HepG2 (cell line): ENCODE data around the gene TMEM258. TPM values are rescaled to one million over a fixed set of nuclear protein-coding genes. Genes with fewer than 3 reads are reported as not detected.
A peak's percentile ranks its signal among the peaks of the same experiment; 100 is the strongest.

Experiments used
- DMTF1 ChIP-seq: sonication (generic); formaldehyde crosslinking; IDR thresholded peaks from 2 replicates; pipeline ENCODE4 v1.4.0; 2020; ENCODE audit warnings: mild to moderate bottlenecking, missing genetic modification reagents
- DRAP1 ChIP-seq: IDR thresholded peaks from 2 replicates; pipeline ENCODE4 v1.6.1; 2016; ENCODE audit warnings: missing genetic modification reagents, missing compliant biosample characterization
- GABPA ChIP-seq, 2 experiments: IDR thresholded peaks; 2 replicates each; pipeline ENCODE4 v1.6.1; 2011 to 2016; ENCODE audit warnings: low read depth in 2 of 2, low read length in 1 of 2, missing biosample characterization in 1 of 2, missing genetic modification characterization in 1 of 2
- HBP1 ChIP-seq: IDR thresholded peaks from 2 replicates; pipeline ENCODE4 v1.6.1; 2016; ENCODE audit warnings: low read depth, control low read depth
- IKZF5 ChIP-seq: IDR thresholded peaks from 2 replicates; pipeline ENCODE4 v1.6.1; 2018; ENCODE audit warnings: missing genetic modification reagents, mild to moderate bottlenecking, missing compliant biosample characterization
- PBX3 ChIP-seq: sonication (generic); formaldehyde crosslinking; IDR thresholded peaks from 2 replicates; pipeline ENCODE4 v1.8.1; 2023; ENCODE audit warnings: missing genetic modification reagents, inconsistent platforms, borderline replicate concordance
- POLR2A ChIP-seq, 2 experiments: IDR thresholded peaks; 2 replicates each; pipeline ENCODE4 v1.6.1; 2011; ENCODE audit warnings: low read depth in 2 of 2, low read length in 2 of 2, mild to moderate bottlenecking in 1 of 2, moderate library complexity in 1 of 2; ENCODE audit not compliant: insufficient read depth in 1 of 2
- PPARG ChIP-seq: conservative IDR thresholded peaks from 2 replicates; pipeline ENCODE4 v1.6.1; 2016; ENCODE audit warnings: missing biosample characterization, missing genetic modification reagents
- SAFB2 ChIP-seq: sonication (generic); formaldehyde crosslinking; IDR thresholded peaks from 2 replicates; pipeline ENCODE4 v1.5.1; 2020; ENCODE audit warnings: missing genetic modification reagents, low read depth, mild to moderate bottlenecking, borderline replicate concordance
- SMC3 ChIP-seq: IDR thresholded peaks from 2 replicates; pipeline ENCODE4 v1.6.1; 2011; ENCODE audit warnings: low read length, improper control_type of control experiment
- TBP ChIP-seq: sonication (generic); formaldehyde crosslinking; IDR thresholded peaks from 2 replicates; pipeline ENCODE4 v1.5.0; 2020; ENCODE audit warnings: missing genetic modification reagents
- TFDP2 ChIP-seq: sonication (generic); formaldehyde crosslinking; IDR thresholded peaks from 2 replicates; pipeline ENCODE4 v1.4.0; 2020; ENCODE audit warnings: missing genetic modification reagents
- ZNF713 ChIP-seq: sonication (generic); formaldehyde crosslinking; IDR thresholded peaks from 2 replicates; pipeline ENCODE4 v1.4.0; 2020; ENCODE audit warnings: mild to moderate bottlenecking, missing genetic modification reagents
- polyA plus RNA-seq, 8 experiments: library from polyadenylated mRNA; depleted of rRNA in 3 of 8; stranded (reverse) in 7 of 8; unstranded in 1 of 8; fragments of >200 nt; fragmentation: Illumina TruSeq in 4 of 8; extraction: Trizol in 4 of 8; gene quantifications; 2 replicates each; pipeline versions ENCODE4 v1.2.1 to v1.2.3, GENCODE V29; 2011 to 2016; ENCODE audit warnings: low read depth in 4 of 8, missing spikeins in 1 of 8, mixed read lengths in 1 of 8; ENCODE audit not compliant: insufficient read depth in 1 of 8
- total RNA-seq, 5 experiments: library from RNA; depleted of rRNA; stranded (reverse); fragments of >200 nt; fragmentation: Illumina TruSeq; extraction: Trizol; gene quantifications; 2 replicates each; pipeline ENCODE4 v1.2.3, GENCODE V29; 2016; ENCODE audit warnings: low read depth in 1 of 5

Gene TMEM258
- total and polyA plus RNA-seq, 2 of the 13 experiments (the other 11 are each of a cell fraction or from before 2014, with no cell fraction given): 175 to 424 TPM

GRCh38 chr11:61787928-61788491 is 4.4 kb downstream of the TMEM258 start (continued):
- TF ChIP-seq IKZF5 (CRISPR knock-in tag): 0 out of 2 replicates have a peak, but pooled peaks have one; percentile 32
- no peak for TF ChIP-seq ZNF713 (CRISPR knock-in tag)
- TF ChIP-seq HBP1 (CRISPR knock-in tag): no peak
- TF ChIP-seq DRAP1 (CRISPR knock-in tag): no peak
- TF ChIP-seq TBP (CRISPR knock-in tag): no peak
- TF ChIP-seq PBX3 (CRISPR knock-in tag): no peak
- TF ChIP-seq SMC3: peak; percentile 56; the same call in 1 of the 2 replicates
- TF ChIP-seq PPARG: 0 out of 2 replicates have a peak, but pooled peaks have one; percentile 36
- no peak for TF ChIP-seq GABPA (IDR thresholded peaks at IDR 0.05; ENCODE audit: low read depth, low read length)
- peak; percentile 32; the same call in 1 of the 2 replicates for TF ChIP-seq GABPA (CRISPR knock-in tag; IDR thresholded peaks at IDR 0.05; ENCODE audit: low read depth)
- TF ChIP-seq SAFB2 (CRISPR knock-in tag): no peak; the same call in 1 of the 2 replicates
- TF ChIP-seq DMTF1 (CRISPR knock-in tag): no peak
- TF ChIP-seq POLR2A (IDR thresholded peaks at IDR 0.05; ENCODE audit: insufficient read depth in 1 of 2, low read depth in 2 of 2, low read length in 2 of 2): peak in 1 of 2 experiments; percentile 45; a peak in 1 of 4 replicates
- TF ChIP-seq TFDP2 (CRISPR knock-in tag): no peak
